T-helper 17 cell (primary cell): Measurements from ENCODE around the gene NTSR2. TPM values are rescaled to one million over a fixed set of nuclear protein-coding genes. Genes with fewer than 3 reads are reported as not detected.
A peak's percentile ranks its signal among the peaks of the same experiment; 100 is the strongest.

Experiments used
- ATAC-seq: fragments of 150-1000 bp; cut with Tn5 transposase; 2 replicates; pipeline ENCODE4 v1.10.0; 2021; ENCODE audit warnings: mild to moderate bottlenecking, moderate library complexity
- DNase-seq, 3 donors: peaks; one replicate each; pipeline versions ENCODE4 v3.0.0 to v3.0.0-alpha.2; 2020 to 2021
- H3K9me3 ChIP-seq: one replicate; pipeline ENCODE4 v1.7.0; 2013; ENCODE audit warnings: low read length, mild to moderate bottlenecking; ENCODE audit not compliant: control insufficient read depth, poor library complexity, severe bottlenecking
- H3K27ac Mint-ChIP-seq: one replicate; pipeline ENCODE4 v1.8.0; 2022; ENCODE audit warnings: mild to moderate bottlenecking, moderate library complexity, mixed read lengths
- H3K27me3 Mint-ChIP-seq: one replicate; pipeline ENCODE4 v1.8.0; 2022; ENCODE audit warnings: mixed read lengths
- H3K36me3 Mint-ChIP-seq: one replicate; pipeline ENCODE4 v1.8.0; 2022; ENCODE audit warnings: low read depth, mixed read lengths
- H3K4me1 Mint-ChIP-seq: one replicate; pipeline ENCODE4 v1.8.0; 2022; ENCODE audit warnings: mild to moderate bottlenecking, mixed read lengths
- H3K4me3 Mint-ChIP-seq: one replicate; pipeline ENCODE4 v1.8.0; 2022; ENCODE audit warnings: mild to moderate bottlenecking, moderate library complexity, mixed read lengths
- total RNA-seq, 4 donors: library from RNA in 2 of 4; stranded (reverse) in 2 of 4; gene quantifications; one replicate each; pipeline ENCODE4 v1.2.3 and lab custom pipeline; 2022 to 2026

The NTSR2 gene
- total RNA-seq, 2 donors from 2014 or later, result not detected

GRCh38 chr2:11709293-11709692 lies 39.3 kb upstream of the NTSR2 start:
- no peak overlapping the region for H3K27ac Mint-ChIP-seq
- ATAC-seq, result no peak

GRCh38 chr2:11708106-11708505 lies 38.1 kb upstream of the NTSR2 start:
- no peak overlapping the region for H3K27ac Mint-ChIP-seq
- no peaks in the 10 kb centered on the region for H3K4me1 Mint-ChIP-seq
- ATAC-seq, result no peak
- no peaks in the 10 kb centered on the region for H3K9me3 ChIP-seq
- DNase-seq, result no peak
- peaks cover 4% of the 10 kb centered on the region for H3K36me3 Mint-ChIP-seq
- peaks cover 14% of the 10 kb centered on the region for H3K27me3 Mint-ChIP-seq
- no peak overlapping the region for H3K4me3 Mint-ChIP-seq

More at GRCh38 chr2:11709293-11709692, 39.3 kb upstream of the NTSR2 start:
- H3K4me1 Mint-ChIP-seq, result no peaks in the 10 kb centered on the region
- peaks cover 14% of the 10 kb centered on the region for H3K27me3 Mint-ChIP-seq
- no peak overlapping the region for H3K4me3 Mint-ChIP-seq
- no peaks in the 10 kb centered on the region for H3K9me3 ChIP-seq
- no peak for DNase-seq
- H3K36me3 Mint-ChIP-seq, result peaks cover 4% of the 10 kb centered on the region

GRCh38 chr2:11705711-11706110 lies 35.7 kb upstream of the NTSR2 start:
- no peak for ATAC-seq
- Mint-ChIP-seq H3K4me1 (no peaks in the 10 kb centered on the region), H3K36me3 (no peaks in the 10 kb centered on the region), H3K27ac (no peak overlapping the region), H3K27me3 (peaks cover 6% of the 10 kb centered on the region), H3K4me3 (no peak overlapping the region)
- DNase-seq, result no peak
- no peaks in the 10 kb centered on the region for H3K9me3 ChIP-seq

GRCh38 chr2:11705063-11705462 lies 35.1 kb upstream of the NTSR2 start:
- ATAC-seq, result no peak
- Mint-ChIP-seq H3K4me1 (no peaks in the 10 kb centered on the region), H3K36me3 (no peaks in the 10 kb centered on the region), H3K27me3 (peaks cover 6% of the 10 kb centered on the region), H3K4me3 (no peak overlapping the region), H3K27ac (no peak overlapping the region)
- no peaks in the 10 kb centered on the region for H3K9me3 ChIP-seq
- DNase-seq, result no peak

GRCh38 chr2:11703700-11704099 lies 33.7 kb upstream of the NTSR2 start:
- Mint-ChIP-seq H3K4me1 (no peaks in the 10 kb centered on the region), H3K27me3 (no peaks in the 10 kb centered on the region), H3K27ac (no peak overlapping the region), H3K36me3 (no peaks in the 10 kb centered on the region), H3K4me3 (no peak overlapping the region)
- no peak for DNase-seq
- H3K9me3 ChIP-seq, result no peaks in the 10 kb centered on the region
- ATAC-seq, result no peak

GRCh38 chr2:11702946-11703345 lies 33.0 kb upstream of the NTSR2 start:
- no peak overlapping the region for H3K4me3 Mint-ChIP-seq
- H3K27ac Mint-ChIP-seq, result no peak overlapping the region
- no peak for ATAC-seq

GRCh38 chr2:11701751-11702301 lies 31.8 kb upstream of the NTSR2 start:
- Mint-ChIP-seq H3K27ac (no peak overlapping the region), H3K36me3 (no peaks in the 10 kb centered on the region), H3K4me1 (no peaks in the 10 kb centered on the region), H3K4me3 (no peak overlapping the region), H3K27me3 (no peaks in the 10 kb centered on the region)
- ATAC-seq (peak; percentile 83), DNase-seq (no peak)
- no peaks in the 10 kb centered on the region for H3K9me3 ChIP-seq

More at GRCh38 chr2:11702946-11703345, 33.0 kb upstream of the NTSR2 start:
- H3K4me1 Mint-ChIP-seq, result no peaks in the 10 kb centered on the region
- no peak for DNase-seq
- no peaks in the 10 kb centered on the region for H3K27me3 Mint-ChIP-seq
- no peaks in the 10 kb centered on the region for H3K9me3 ChIP-seq
- no peaks in the 10 kb centered on the region for H3K36me3 Mint-ChIP-seq

- no peak for DNase-seq
- Mint-ChIP-seq H3K4me3 (no peak overlapping the region), H3K27ac (no peak overlapping the region), H3K36me3 (no peaks in the 10 kb centered on the region), H3K27me3 (no peaks in the 10 kb centered on the region), H3K4me1 (no peaks in the 10 kb centered on the region)
- H3K9me3 ChIP-seq, result no peaks in the 10 kb centered on the region
- no peak for ATAC-seq
These were observed 31.2 kb upstream of the NTSR2 start for GRCh38 chr2:11701206-11701605.

GRCh38 chr2:11699686-11700670 lies 30.0 kb upstream of the NTSR2 start:
- Mint-ChIP-seq H3K27ac (peak overlapping the region; percentile 67), H3K27me3 (no peaks in the 10 kb centered on the region), H3K4me3 (no peak overlapping the region), H3K4me1 (peaks cover 2% of the 10 kb centered on the region), H3K36me3 (no peaks in the 10 kb centered on the region)
- ATAC-seq (no peak), DNase-seq (no peak)
- H3K9me3 ChIP-seq, result no peaks in the 10 kb centered on the region

GRCh38 chr2:11698009-11698922 lies 28.3 kb upstream of the NTSR2 start:
- ATAC-seq (no peak), DNase-seq (no peak)
- H3K9me3 ChIP-seq, result no peaks in the 10 kb centered on the region
- H3K36me3 Mint-ChIP-seq, result no peaks in the 10 kb centered on the region
- H3K27me3 Mint-ChIP-seq, result no peaks in the 10 kb centered on the region
- no peak overlapping the region for H3K4me3 Mint-ChIP-seq
- H3K4me1 Mint-ChIP-seq, result peaks cover 2% of the 10 kb centered on the region
- no peak overlapping the region for H3K27ac Mint-ChIP-seq

GRCh38 chr2:11697103-11697871 lies 27.3 kb upstream of the NTSR2 start:
- ATAC-seq, result no peak
- no peak overlapping the region for H3K4me3 Mint-ChIP-seq
- H3K4me1 Mint-ChIP-seq, result peaks cover 6% of the 10 kb centered on the region
- H3K9me3 ChIP-seq, result no peaks in the 10 kb centered on the region
- no peak overlapping the region for H3K27ac Mint-ChIP-seq
- no peaks in the 10 kb centered on the region for H3K27me3 Mint-ChIP-seq
- DNase-seq, result no peak
- H3K36me3 Mint-ChIP-seq, result no peaks in the 10 kb centered on the region

GRCh38 chr2:11696736-11697102 lies 26.7 kb upstream of the NTSR2 start:
- Mint-ChIP-seq H3K4me3 (no peak overlapping the region), H3K36me3 (no peaks in the 10 kb centered on the region), H3K4me1 (peaks cover 6% of the 10 kb centered on the region), H3K27me3 (no peaks in the 10 kb centered on the region), H3K27ac (no peak overlapping the region)
- no peaks in the 10 kb centered on the region for H3K9me3 ChIP-seq
- no peak for ATAC-seq
- DNase-seq, result no peak
